Panc1 (cell line): Measurements from ENCODE around the gene TEX264. TPM values are rescaled to one million over a fixed set of nuclear protein-coding genes. Genes with fewer than 3 reads are reported as not detected.

Experiments used
- ATAC-seq: fragments of 200-7000 bp; cut with Tn5 transposase; 2 replicates; pipeline ENCODE4 v1.9.1; 2020; ENCODE audit warnings: mild to moderate bottlenecking, moderate library complexity
- BruUV-seq: library from RNA; stranded (reverse); fragments of 400-500 nt; replicated peaks from 2 replicates; lab custom pipeline; 2021; lab: Mats Ljungman, UMichigan
- CTCF ChIA-PET: fragments of 300-600 bp; sonication (Branson Sonifier 250); formaldehyde crosslinking; loops from one replicate; lab custom pipeline; 2022; ENCODE audit warnings: antibody characterized with exemption; lab: Charles Lee
- POLR2A ChIA-PET: fragments of 300-600 bp; sonication (Branson Sonifier 250); formaldehyde crosslinking; loops from one replicate; lab custom pipeline; 2022; ENCODE audit warnings: antibody characterized with exemption; lab: Charles Lee
- DNase-seq: peaks from one replicate; pipeline ENCODE4 v3.0.0-alpha.2; 2010; ENCODE audit warnings: low read depth, low spot score
- H3K27ac ChIP-seq: 2 replicates; pipeline ENCODE4 v1.5.1; 2011; ENCODE audit warnings: mild to moderate bottlenecking, low read length, inconsistent platforms
- H3K27me3 ChIP-seq: fragments of 200-500 bp; sonication (Bioruptor generic); 2 replicates; pipeline ENCODE4 v1.6.0; 2014; ENCODE audit warnings: low read length, inconsistent platforms; ENCODE audit not compliant: control insufficient read depth, insufficient read depth
- H3K36me3 ChIP-seq: fragments of 200-500 bp; sonication (Bioruptor generic); 2 replicates; pipeline ENCODE4 v1.5.1; 2014; ENCODE audit warnings: inconsistent platforms, mild to moderate bottlenecking, low read length, moderate library complexity; ENCODE audit not compliant: control insufficient read depth, insufficient read depth
- H3K4me1 ChIP-seq: 2 replicates; pipeline ENCODE4 v1.5.1; 2011; ENCODE audit warnings: inconsistent platforms, mild to moderate bottlenecking, low read length, moderate library complexity; ENCODE audit not compliant: control insufficient read depth, insufficient read depth
- H3K4me3 ChIP-seq, 2 experiments: 2 replicates each; pipeline ENCODE4 v1.5.1; 2011 to 2012; ENCODE audit warnings: low read depth in 2 of 2, low read length in 2 of 2, mild to moderate bottlenecking in 2 of 2, inconsistent platforms in 1 of 2, moderate library complexity in 1 of 2
- H3K9me3 ChIP-seq: fragments of 200-500 bp; sonication (Bioruptor generic); 2 replicates; pipeline ENCODE4 v1.5.1; 2014; ENCODE audit warnings: low read depth, mild to moderate bottlenecking, inconsistent platforms, low read length, moderate library complexity; ENCODE audit not compliant: control insufficient read depth, insufficient read depth
- CTCF ChIP-seq: fragments of 450-650 bp; IDR thresholded peaks from 2 replicates; pipeline ENCODE4 v1.5.1; 2017; ENCODE audit warnings: mild to moderate bottlenecking
- POLR2AphosphoS5 ChIP-seq: IDR thresholded peaks from 2 replicates; pipeline ENCODE4 v1.6.1; 2012; ENCODE audit warnings: mild to moderate bottlenecking, low read depth, low read length, moderate library complexity
- REST ChIP-seq, 2 experiments: IDR thresholded peaks; 2 replicates each; pipeline ENCODE4 v1.6.1; 2011 to 2012; ENCODE audit warnings: low read depth in 2 of 2, control low read depth in 1 of 2, low read length in 1 of 2, mild to moderate bottlenecking in 1 of 2, moderate library complexity in 1 of 2; ENCODE audit not compliant: insufficient read depth in 1 of 2
- SIN3A ChIP-seq: IDR thresholded peaks from 2 replicates; pipeline ENCODE4 v1.6.1; 2012; ENCODE audit warnings: low read depth, mild to moderate bottlenecking, low read length, moderate library complexity, borderline replicate concordance; ENCODE audit not compliant: insufficient read depth
- TCF7L2 ChIP-seq: IDR thresholded peaks from 2 replicates; pipeline ENCODE4 v1.6.1; 2011; ENCODE audit warnings: mild to moderate bottlenecking, low read depth, low read length, inconsistent platforms
- in situ Hi-C: cut with HindIII; loops from 2 replicates; pipeline ENCODE4 v1.10.0; 2016; ENCODE audit warnings: low sequenced_read_pairs, low pct_unique_long_range_greater_than_20kb
- intact Hi-C: fragments of 100-400 bp; cut with micrococcal nuclease; formaldehyde crosslinking; loops from one replicate; pipeline ENCODE4 v1.10.0; 2022; ENCODE audit not compliant: unreplicated experiment
- total RNA-seq: library from RNA; stranded (reverse); gene quantifications from one replicate; pipeline ENCODE4 v1.2.1, GENCODE V29; 2021; ENCODE audit not compliant: unreplicated experiment

TEX264 gene
- total RNA-seq, 1 experiment from 2014 or later, result 45.8 TPM

GRCh38 chr3:51669241-51670052 is 1.6 kb upstream of the TEX264 start:
- ATAC-seq (peak; percentile 75), DNase-seq (peak; percentile 75)
- Histone ChIP-seq H3K4me1 (peaks cover 20% of the 10 kb centered on the region), H3K4me3 (no peak overlapping the region), H3K36me3 (no peaks in the 10 kb centered on the region), H3K9me3 (no peaks in the 10 kb centered on the region), H3K27ac (peak overlapping the region; percentile 29; the same call in 1 of the 2 replicates), H3K27me3 (no peaks in the 10 kb centered on the region)
- no TSS peak for BruUV-seq
- POLR2A ChIA-PET, result no interaction called here
- intact Hi-C loops, result loop anchor here (2.0 kb wide), 1 partner anchor 169 kb away; the partner anchor contains the start of gene DCAF1
- CTCF ChIA-PET, result interaction anchor here (0.6 to 2.1 kb wide), 5 partner anchors 13 to 168 kb away, joined by 3 to 26 read pairs (median 5); partner anchors contain the start of gene DCAF1
- TF ChIP-seq TCF7L2 (no peak), CTCF (peak; percentile 93), POLR2AphosphoS5 (no peak), SIN3A (no peak), REST (IDR thresholded peaks at IDR 0.05; ENCODE audit: insufficient read depth in 1 of 2, low read depth in 2 of 2, low read length in 1 of 2) (no peak)
- in situ Hi-C loops, result no loop called here

- no TSS peak for BruUV-seq
- Histone ChIP-seq H3K9me3 (no peaks in the 10 kb centered on the region), H3K27me3 (no peaks in the 10 kb centered on the region), H3K4me1 (peaks cover 20% of the 10 kb centered on the region), H3K27ac (peak overlapping the region; percentile 72), H3K4me3 (peak overlapping the region; percentile 79 to 86), H3K36me3 (no peaks in the 10 kb centered on the region)
- TF ChIP-seq TCF7L2 (no peak), SIN3A (no peak), REST (IDR thresholded peaks at IDR 0.05; ENCODE audit: insufficient read depth in 1 of 2, low read depth in 2 of 2, low read length in 1 of 2) (no peak), CTCF (no peak), POLR2AphosphoS5 (no peak)
- DNase-seq, result no peak
- POLR2A ChIA-PET, result no interaction called here
- in situ Hi-C loops (no loop called here), intact Hi-C loops (no loop called here)
- no peak for ATAC-seq
- CTCF ChIA-PET, result interaction anchor here (0.6 to 2.1 kb wide), 3 partner anchors 12 to 169 kb away, joined by 4 to 26 read pairs (median 5); partner anchors contain the start of gene DCAF1
Measured at GRCh38 chr3:51670053-51670822, 814 bp upstream of the TEX264 start.
